ENCODE results near the gene EFL1. TPM values are rescaled to one million over a fixed set of nuclear protein-coding genes. Genes with fewer than 3 reads are reported as not detected.
"Not testable (repeated sequence)": the region's sequence is repeated elsewhere in the genome, so short reads cannot be mapped to it uniquely, and the experiment has no call there.

Gene EFL1
- total RNA-seq, 2 donors from 2014 or later = 42.0 to 59.1 TPM

DNA sequence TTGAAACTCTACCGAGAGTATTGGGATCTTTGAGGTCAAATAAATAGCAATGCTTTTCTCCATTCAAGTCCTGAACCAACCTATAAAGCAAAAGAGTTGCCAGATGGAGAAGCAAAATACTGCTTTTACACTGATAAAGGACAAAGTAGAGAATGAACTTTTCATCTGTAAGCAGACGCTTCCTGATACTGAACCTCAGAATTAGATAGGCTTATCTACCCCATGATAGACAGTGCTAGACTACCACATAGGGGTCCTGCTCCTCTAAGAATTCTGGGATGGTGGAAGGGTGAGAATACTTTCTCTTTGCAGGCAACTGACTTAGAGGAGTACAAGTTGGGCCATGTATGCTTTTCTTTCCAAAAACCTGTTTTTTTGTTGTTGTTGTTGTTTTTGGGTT lies 9.6 kb upstream of the EFL1 start:
- H3K4me1 ChIP-seq (ENCODE audit: control insufficient read depth, insufficient read depth, low read length) = peaks cover 10% of the 10 kb centered on the region
- peaks cover 48% of the 10 kb centered on the region for H3K36me3 Mint-ChIP-seq (ENCODE audit: low read depth)
- H3K27me3 ChIP-seq (ENCODE audit: control insufficient read depth, insufficient read depth, low read length, poor library complexity, severe bottlenecking) = no peaks in the 10 kb centered on the region
- H3K9me3 ChIP-seq (ENCODE audit: control insufficient read depth, low read length) = peaks cover 71% of the 10 kb centered on the region
- H3K4me3 ChIP-seq (ENCODE audit: low read length) = peak overlapping the region; percentile 57
- DNase-seq = no peak
- TF ChIP-seq, protein P1, sequence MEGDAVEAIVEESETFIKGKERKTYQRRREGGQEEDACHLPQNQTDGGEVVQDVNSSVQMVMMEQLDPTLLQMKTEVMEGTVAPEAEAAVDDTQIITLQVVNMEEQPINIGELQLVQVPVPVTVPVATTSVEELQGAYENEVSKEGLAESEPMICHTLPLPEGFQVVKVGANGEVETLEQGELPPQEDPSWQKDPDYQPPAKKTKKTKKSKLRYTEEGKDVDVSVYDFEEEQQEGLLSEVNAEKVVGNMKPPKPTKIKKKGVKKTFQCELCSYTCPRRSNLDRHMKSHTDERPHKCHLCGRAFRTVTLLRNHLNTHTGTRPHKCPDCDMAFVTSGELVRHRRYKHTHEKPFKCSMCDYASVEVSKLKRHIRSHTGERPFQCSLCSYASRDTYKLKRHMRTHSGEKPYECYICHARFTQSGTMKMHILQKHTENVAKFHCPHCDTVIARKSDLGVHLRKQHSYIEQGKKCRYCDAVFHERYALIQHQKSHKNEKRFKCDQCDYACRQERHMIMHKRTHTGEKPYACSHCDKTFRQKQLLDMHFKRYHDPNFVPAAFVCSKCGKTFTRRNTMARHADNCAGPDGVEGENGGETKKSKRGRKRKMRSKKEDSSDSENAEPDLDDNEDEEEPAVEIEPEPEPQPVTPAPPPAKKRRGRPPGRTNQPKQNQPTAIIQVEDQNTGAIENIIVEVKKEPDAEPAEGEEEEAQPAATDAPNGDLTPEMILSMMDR (conservative IDR thresholded peaks at IDR 0.05) = no peak
- H3K4me3 Mint-ChIP-seq = no peak overlapping the region
- no peak overlapping the region for H3K27ac ChIP-seq (ENCODE audit: low read depth, low read length)
- H3K9me3 Mint-ChIP-seq = peaks cover 56% of the 10 kb centered on the region
- H3K4me1 Mint-ChIP-seq = peaks cover 11% of the 10 kb centered on the region
- H3K9ac ChIP-seq (ENCODE audit: extremely low read depth, low read length, poor library complexity, severe bottlenecking) = no peak overlapping the region
- H3K27ac Mint-ChIP-seq = no peak overlapping the region
- peaks cover 47% of the 10 kb centered on the region for H3K36me3 ChIP-seq (ENCODE audit: control insufficient read depth, insufficient read depth, low read length)
- peaks cover 5% of the 10 kb centered on the region for H3K27me3 Mint-ChIP-seq (ENCODE audit: insufficient read depth)
- 45 to 69% methylated on average over 2 of the region's 2 CpGs for WGBS, 2 experiments (ENCODE audit: insufficient coverage in 1 of 2, insufficient read length in 1 of 2)

DNA sequence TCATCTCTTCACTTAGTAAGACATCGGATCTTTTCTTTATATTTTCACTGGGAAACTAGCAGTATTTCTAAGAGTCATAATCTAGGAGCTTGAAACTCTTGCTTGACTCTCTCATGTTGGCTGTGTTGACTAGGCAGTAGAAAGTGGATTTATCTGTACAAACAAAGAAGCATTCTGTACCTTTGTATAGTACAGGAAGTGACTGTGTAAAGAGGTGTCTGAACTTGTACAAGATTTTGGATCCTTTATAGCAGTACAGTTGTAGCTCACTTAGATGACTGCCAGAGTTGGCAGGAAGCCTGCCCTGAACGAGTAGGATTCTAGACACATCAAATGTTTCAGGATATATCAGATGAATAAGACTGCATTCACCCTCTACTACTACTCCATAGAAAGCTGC lies 5.9 kb upstream of the EFL1 start:
- Mint-ChIP-seq H3K36me3 (ENCODE audit: low read depth) (peaks cover 26% of the 10 kb centered on the region), H3K4me1 (peaks cover 36% of the 10 kb centered on the region), H3K9me3 (peaks cover 23% of the 10 kb centered on the region)
- not testable (repeated sequence) for H3K4me1 ChIP-seq (ENCODE audit: control insufficient read depth, insufficient read depth, low read length); H3K27ac Mint-ChIP-seq; H3K27me3 Mint-ChIP-seq (ENCODE audit: insufficient read depth); H3K9ac ChIP-seq (ENCODE audit: extremely low read depth, low read length, poor library complexity, severe bottlenecking); DNase-seq; H3K4me3 Mint-ChIP-seq; H3K27ac ChIP-seq (ENCODE audit: low read depth, low read length); H3K27me3 ChIP-seq (ENCODE audit: control insufficient read depth, insufficient read depth, low read length, poor library complexity, severe bottlenecking)
- peaks cover 35% of the 10 kb centered on the region for H3K9me3 ChIP-seq (ENCODE audit: control insufficient read depth, low read length)
- peak overlapping the region; percentile 50 for H3K4me3 ChIP-seq (ENCODE audit: low read length)
- H3K36me3 ChIP-seq (ENCODE audit: control insufficient read depth, insufficient read depth, low read length) = peaks cover 27% of the 10 kb centered on the region
- WGBS, 2 experiments (ENCODE audit: insufficient coverage in 1 of 2, insufficient read length in 1 of 2) = 60 to 70% methylated on average over 1 of the region's 2 CpGs

DNA sequence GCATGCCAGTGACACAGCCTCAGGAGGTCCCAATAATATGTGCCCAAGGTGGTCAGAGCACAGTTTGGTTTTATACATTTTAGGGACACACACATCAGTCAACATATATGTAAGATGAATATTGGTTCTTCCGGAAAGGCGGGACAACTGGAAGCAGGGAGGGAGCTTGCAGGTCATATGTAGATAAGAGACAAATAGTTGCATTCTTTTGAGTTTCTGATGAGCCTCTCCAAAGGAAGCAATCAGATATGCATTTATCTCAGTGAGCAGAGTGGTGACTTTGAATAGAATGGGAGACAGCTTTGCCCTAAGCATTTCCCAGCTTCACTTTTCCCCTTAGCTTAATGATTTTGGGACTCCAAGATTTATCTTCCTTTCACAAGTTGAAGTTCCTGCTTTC lies 4.6 kb upstream of the EFL1 start:
- Histone ChIP-seq H3K9me3 (ENCODE audit: control insufficient read depth, low read length) (peaks cover 24% of the 10 kb centered on the region), H3K4me3 (ENCODE audit: low read length) (peak overlapping the region; percentile 50), H3K36me3 (ENCODE audit: control insufficient read depth, insufficient read depth, low read length) (peaks cover 21% of the 10 kb centered on the region)
- Mint-ChIP-seq H3K36me3 (ENCODE audit: low read depth) (peaks cover 17% of the 10 kb centered on the region), H3K9me3 (peaks cover 12% of the 10 kb centered on the region), H3K27ac (peak overlapping the region; percentile 83), H3K4me3 (peak overlapping the region; percentile 31), H3K4me1 (peaks cover 40% of the 10 kb centered on the region)
- not testable (repeated sequence) for H3K27ac ChIP-seq (ENCODE audit: low read depth, low read length); H3K27me3 Mint-ChIP-seq (ENCODE audit: insufficient read depth); H3K9ac ChIP-seq (ENCODE audit: extremely low read depth, low read length, poor library complexity, severe bottlenecking); H3K27me3 ChIP-seq (ENCODE audit: control insufficient read depth, insufficient read depth, low read length, poor library complexity, severe bottlenecking); H3K4me1 ChIP-seq (ENCODE audit: control insufficient read depth, insufficient read depth, low read length)
- WGBS, 2 experiments (ENCODE audit: insufficient coverage in 1 of 2, insufficient read length in 1 of 2) = 14 to 20% methylated on average over 2 of the region's 2 CpGs
- peak; percentile 55 for DNase-seq

DNA sequence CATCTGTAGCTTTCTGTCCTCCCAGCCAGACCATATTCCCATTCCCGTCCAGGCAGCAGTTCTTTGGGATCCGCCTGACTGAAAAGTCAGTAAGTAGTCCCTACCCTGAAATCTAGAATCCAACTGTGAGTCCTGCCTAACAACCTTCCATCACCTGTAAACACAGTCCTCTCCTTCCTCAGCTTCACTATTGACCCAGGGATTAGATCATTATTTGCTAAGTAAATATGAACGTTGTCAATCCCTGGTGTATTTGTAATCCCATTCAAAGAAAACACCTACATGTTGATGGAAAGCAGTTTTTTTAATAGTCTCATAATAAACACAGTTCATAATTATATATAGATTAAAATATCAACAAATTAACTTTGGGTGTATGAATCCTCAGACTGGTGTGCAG lies 816 bp upstream of the EFL1 start:
- no peak overlapping the region for H3K27ac ChIP-seq (ENCODE audit: low read depth, low read length)
- H3K4me1 Mint-ChIP-seq = peaks cover 60% of the 10 kb centered on the region
- H3K27ac Mint-ChIP-seq = peak overlapping the region; percentile 99
- peaks cover 14% of the 10 kb centered on the region for H3K36me3 Mint-ChIP-seq (ENCODE audit: low read depth)
- peak; percentile 59 for DNase-seq
- no peaks in the 10 kb centered on the region for H3K9me3 Mint-ChIP-seq
- TF ChIP-seq, protein P1 (conservative IDR thresholded peaks at IDR 0.05) = no peak
- H3K27me3 ChIP-seq (ENCODE audit: control insufficient read depth, insufficient read depth, low read length, poor library complexity, severe bottlenecking) = no peaks in the 10 kb centered on the region
- peak overlapping the region; percentile 90 for H3K4me3 ChIP-seq (ENCODE audit: low read length)
- 19 to 20% methylated on average over 1 to 2 of the region's 3 CpGs for WGBS, 2 experiments (ENCODE audit: insufficient coverage in 1 of 2, insufficient read length in 1 of 2)
- H3K27me3 Mint-ChIP-seq (ENCODE audit: insufficient read depth) = no peaks in the 10 kb centered on the region
- no peaks in the 10 kb centered on the region for H3K9me3 ChIP-seq (ENCODE audit: control insufficient read depth, low read length)
- peak overlapping the region; percentile 84 for H3K9ac ChIP-seq (ENCODE audit: extremely low read depth, low read length, poor library complexity, severe bottlenecking)
- H3K4me1 ChIP-seq (ENCODE audit: control insufficient read depth, insufficient read depth, low read length) = peaks cover 7% of the 10 kb centered on the region
- H3K36me3 ChIP-seq (ENCODE audit: control insufficient read depth, insufficient read depth, low read length) = peaks cover 24% of the 10 kb centered on the region
- H3K4me3 Mint-ChIP-seq = peak overlapping the region; percentile 91

- peaks cover 46% of the 10 kb centered on the region for H3K4me1 Mint-ChIP-seq
- not testable (repeated sequence) for DNase-seq; H3K9me3 ChIP-seq (ENCODE audit: control insufficient read depth, low read length); H3K27me3 ChIP-seq (ENCODE audit: control insufficient read depth, insufficient read depth, low read length, poor library complexity, severe bottlenecking); H3K9me3 Mint-ChIP-seq; H3K27me3 Mint-ChIP-seq (ENCODE audit: insufficient read depth); H3K4me1 ChIP-seq (ENCODE audit: control insufficient read depth, insufficient read depth, low read length)
- peak overlapping the region; percentile 91 for H3K4me3 Mint-ChIP-seq
- peaks cover 39% of the 10 kb centered on the region for H3K36me3 ChIP-seq (ENCODE audit: control insufficient read depth, insufficient read depth, low read length)
- peak overlapping the region; percentile 99 for H3K27ac Mint-ChIP-seq
- H3K27ac ChIP-seq (ENCODE audit: low read depth, low read length) = peak overlapping the region; percentile 45
- WGBS, 2 experiments (ENCODE audit: insufficient coverage in 1 of 2, insufficient read length in 1 of 2) = 0 to 6% methylated on average over 7 to 17 of the region's 19 CpGs
- H3K9ac ChIP-seq (ENCODE audit: extremely low read depth, low read length, poor library complexity, severe bottlenecking) = peak overlapping the region; percentile 84
- peak overlapping the region; percentile 90 for H3K4me3 ChIP-seq (ENCODE audit: low read length)
- peaks cover 23% of the 10 kb centered on the region for H3K36me3 Mint-ChIP-seq (ENCODE audit: low read depth)
Observed at GRCh38 chr15:82261566-82262421, 740 bp downstream of the EFL1 start.
